Measurements from ENCODE around the gene NRXN3.

The NRXN3 gene

GRCh38 chr14:78324353-78324752, 154.2 kb downstream of the NRXN3 start:
- DNase-seq (ENCODE audit: low read depth), result no peak

- no peak for DNase-seq (ENCODE audit: low read depth)
Measured at GRCh38 chr14:78325911-78326310, 155.7 kb downstream of the NRXN3 start.

GRCh38 chr14:78327426-78328221, 157.5 kb downstream of the NRXN3 start:
- no peak for DNase-seq (ENCODE audit: low read depth)

- no peak for DNase-seq (ENCODE audit: low read depth)
Measured at GRCh38 chr14:78329371-78329770, 159.2 kb downstream of the NRXN3 start.

- DNase-seq (ENCODE audit: low read depth), result no peak
Measured at GRCh38 chr14:78335531-78335930, 165.4 kb downstream of the NRXN3 start.

- DNase-seq (ENCODE audit: low read depth), result no peak
Measured at GRCh38 chr14:78340250-78340649, 170.1 kb downstream of the NRXN3 start.

GRCh38 chr14:78341827-78342389, 171.7 kb downstream of the NRXN3 start:
- DNase-seq (ENCODE audit: low read depth), result no peak

GRCh38 chr14:78342879-78343278, 172.7 kb downstream of the NRXN3 start:
- DNase-seq (ENCODE audit: low read depth), result no peak

GRCh38 chr14:78344290-78344689, 174.1 kb downstream of the NRXN3 start:
- DNase-seq (ENCODE audit: low read depth), result no peak

- no peak for DNase-seq (ENCODE audit: low read depth)
Measured at GRCh38 chr14:78345131-78345744, 175.1 kb downstream of the NRXN3 start.

GRCh38 chr14:78346747-78347146, 176.6 kb downstream of the NRXN3 start:
- no peak for DNase-seq (ENCODE audit: low read depth)

GRCh38 chr14:78355109-78355508, 184.9 kb downstream of the NRXN3 start:
- DNase-seq (ENCODE audit: low read depth), result no peak

GRCh38 chr14:78356391-78356790, 186.2 kb downstream of the NRXN3 start:
- no peak for DNase-seq (ENCODE audit: low read depth)

- DNase-seq (ENCODE audit: low read depth), result no peak
Measured at GRCh38 chr14:78358591-78358990, 188.4 kb downstream of the NRXN3 start.

- no peak for DNase-seq (ENCODE audit: low read depth)
Measured at GRCh38 chr14:78359581-78359980, 189.4 kb downstream of the NRXN3 start.

GRCh38 chr14:78363008-78363407, 192.8 kb downstream of the NRXN3 start:
- DNase-seq (ENCODE audit: low read depth), result no peak

- no peak for DNase-seq (ENCODE audit: low read depth)
Measured at GRCh38 chr14:78367355-78367754, 197.2 kb downstream of the NRXN3 start.

GRCh38 chr14:78383060-78383459, 212.9 kb downstream of the NRXN3 start:
- DNase-seq (ENCODE audit: low read depth), result no peak

- no peak for DNase-seq (ENCODE audit: low read depth)
Measured at GRCh38 chr14:78398216-78398615, 228.0 kb downstream of the NRXN3 start.

GRCh38 chr14:78399316-78399889, 229.2 kb downstream of the NRXN3 start:
- no peak for DNase-seq (ENCODE audit: low read depth)

GRCh38 chr14:78401866-78402265, 231.7 kb downstream of the NRXN3 start:
- DNase-seq (ENCODE audit: low read depth), result no peak

- DNase-seq (ENCODE audit: low read depth), result no peak
Measured at GRCh38 chr14:78403278-78403815, 233.2 kb downstream of the NRXN3 start.

Measured in GM04503 (cell line).